HG02571 (cell line): ENCODE measurements around the gene LZTS2.
"Not testable (repeated sequence)": the region's sequence is repeated elsewhere in the genome, so short reads cannot be mapped to it uniquely, and the experiment has no call there.

Source experiments
- ATAC-seq: cut with Tn5 transposase; IDR thresholded peaks from one replicate; pipeline ENCODE4 v1.9.1; 2021; ENCODE audit warnings: mild to moderate bottlenecking, moderate library complexity; ENCODE audit not compliant: unreplicated experiment

LZTS2 gene

DNA sequence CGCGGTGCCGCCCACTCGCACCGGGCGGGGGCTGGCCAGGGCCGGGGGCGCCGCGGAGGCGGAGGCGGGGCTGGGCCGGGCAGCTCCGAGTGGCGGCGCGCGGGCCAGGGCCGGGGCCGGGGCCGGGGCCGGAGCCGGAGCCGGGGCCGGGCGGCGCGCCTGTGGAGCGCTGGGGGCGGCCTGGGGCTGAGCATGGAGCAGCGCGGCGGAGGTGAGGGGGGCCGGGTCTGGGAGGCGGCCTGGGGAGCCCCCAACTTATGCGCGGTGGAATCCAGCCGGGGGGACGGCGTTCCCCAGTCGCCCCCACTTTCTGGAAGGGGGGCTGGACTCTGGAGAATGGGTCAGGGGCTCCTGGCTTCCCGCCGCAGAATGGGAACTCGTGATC is at the start of gene LZTS2:
Gene LZTS2 (plus strand): TSS at position 67 of the 385 bp plus-strand sequence. CDS start 2,731 bp downstream, outside the sequence.
- no peak for ATAC-seq

GRCh38 chr10:100960251-100960650 is 39.4 kb upstream of the LZTS2 start:
- ATAC-seq: no peak

DNA sequence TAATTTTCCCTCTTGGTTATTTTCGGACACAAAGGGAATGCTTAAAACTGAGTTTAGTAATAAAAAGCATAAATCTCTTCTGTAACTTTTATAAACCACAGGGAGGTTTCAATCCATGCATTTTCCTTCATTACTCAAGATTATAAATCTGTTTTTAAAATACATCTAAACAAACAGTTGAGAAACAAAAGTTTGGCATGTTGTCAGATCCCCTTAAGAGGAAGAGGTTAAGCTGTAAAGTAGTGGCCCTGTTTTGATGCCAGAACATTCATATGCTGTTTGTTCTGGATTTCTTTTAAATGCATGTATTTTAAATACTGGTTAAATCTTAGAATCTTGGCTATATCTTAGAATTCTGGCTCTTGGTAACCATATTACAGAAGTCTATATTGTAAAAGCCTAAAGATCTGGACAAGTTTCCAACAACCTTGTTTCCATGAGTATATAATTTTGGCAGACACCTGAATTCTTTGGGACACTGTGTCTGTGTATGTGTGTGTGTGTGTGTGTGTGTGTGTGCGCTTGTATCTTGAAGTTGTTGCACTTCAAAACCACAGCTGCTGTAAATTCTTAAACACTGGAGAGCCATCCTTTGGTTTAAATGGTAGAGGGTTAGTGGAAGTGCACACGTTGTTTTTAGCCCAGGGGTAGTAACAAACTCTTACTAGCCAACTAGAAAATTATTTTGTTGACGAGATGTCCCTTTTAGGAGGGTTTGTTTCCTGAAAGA is 37.1 kb upstream of the LZTS2 start:
- ATAC-seq: no peak

DNA sequence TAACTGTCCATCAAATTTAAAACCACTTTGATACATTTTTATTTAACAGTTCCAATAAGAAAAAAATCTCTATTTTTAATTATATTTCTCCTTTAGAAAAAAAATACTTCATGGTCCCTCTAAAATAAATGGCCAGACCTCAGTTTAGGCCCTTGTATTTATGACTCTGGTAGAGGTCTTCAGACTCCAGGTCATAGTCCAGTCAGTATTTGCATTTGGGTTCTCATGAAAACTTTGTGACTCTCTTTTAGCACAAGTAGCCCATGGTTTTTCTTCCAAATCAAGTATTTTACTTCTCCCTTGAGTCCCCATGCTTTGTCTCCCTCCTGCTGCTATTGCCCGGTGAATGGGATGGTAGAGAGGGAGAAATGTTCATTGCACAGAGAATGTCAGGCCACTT is 35.8 kb upstream of the LZTS2 start:
- ATAC-seq: no peak

DNA sequence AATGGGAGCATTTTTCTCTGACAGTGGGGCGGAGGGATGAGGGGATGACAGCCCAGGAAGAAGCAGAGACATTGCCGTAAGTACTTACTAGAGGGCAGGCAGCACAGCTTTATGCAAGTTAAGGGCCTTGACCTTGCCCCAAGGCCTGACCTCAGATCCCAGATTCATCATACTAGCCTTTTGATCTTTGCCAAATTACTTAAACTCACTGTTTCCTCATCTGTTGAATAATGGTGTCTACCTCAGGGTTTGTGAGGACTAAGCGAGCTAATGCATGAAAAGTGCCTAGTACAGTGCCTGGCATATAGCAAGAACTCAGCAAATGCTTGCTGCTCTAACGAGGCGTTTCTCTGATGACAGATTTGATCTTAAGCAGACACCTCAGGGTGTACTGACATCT is 33.8 kb upstream of the LZTS2 start:
- no peak for ATAC-seq

DNA sequence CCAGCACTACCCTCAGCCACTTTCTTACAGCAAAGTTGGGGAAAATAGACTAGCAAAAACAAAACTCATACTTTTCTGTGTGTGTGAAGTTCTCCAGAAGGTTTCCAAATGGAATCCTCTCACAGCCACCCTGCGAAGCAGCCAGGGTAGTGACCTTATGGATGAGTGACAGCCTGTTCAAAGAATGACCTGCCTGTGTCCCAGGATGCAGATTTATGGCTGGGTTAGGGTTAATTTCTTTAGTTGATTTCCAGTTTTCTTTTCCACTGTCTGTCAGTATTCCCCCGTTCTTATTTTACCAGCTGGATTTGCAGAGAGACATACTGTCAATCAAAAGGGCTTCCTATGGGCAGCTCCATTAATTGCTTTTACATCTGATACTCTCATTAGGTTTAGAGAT is 32.7 kb upstream of the LZTS2 start:
- ATAC-seq: no peak

DNA sequence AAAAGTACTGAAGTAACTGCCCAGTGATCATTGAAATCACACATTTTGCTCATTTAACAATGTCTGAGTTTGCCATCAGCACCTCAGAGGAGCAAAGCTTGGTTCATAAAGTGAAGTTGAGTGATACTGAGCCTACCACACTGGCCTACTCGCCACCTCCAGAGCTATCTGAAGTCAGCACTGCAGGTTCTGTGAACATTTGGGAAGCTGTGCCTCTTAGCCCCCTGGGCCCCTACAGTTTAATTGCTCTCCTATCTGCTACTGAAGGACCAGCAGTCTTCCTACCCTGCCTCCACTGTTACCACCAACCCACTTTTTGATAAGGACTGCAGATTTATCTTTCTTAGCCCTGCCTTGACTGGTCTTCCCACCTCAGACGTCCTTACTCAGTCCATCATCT is 32.3 kb upstream of the LZTS2 start:
- no peak for ATAC-seq

DNA sequence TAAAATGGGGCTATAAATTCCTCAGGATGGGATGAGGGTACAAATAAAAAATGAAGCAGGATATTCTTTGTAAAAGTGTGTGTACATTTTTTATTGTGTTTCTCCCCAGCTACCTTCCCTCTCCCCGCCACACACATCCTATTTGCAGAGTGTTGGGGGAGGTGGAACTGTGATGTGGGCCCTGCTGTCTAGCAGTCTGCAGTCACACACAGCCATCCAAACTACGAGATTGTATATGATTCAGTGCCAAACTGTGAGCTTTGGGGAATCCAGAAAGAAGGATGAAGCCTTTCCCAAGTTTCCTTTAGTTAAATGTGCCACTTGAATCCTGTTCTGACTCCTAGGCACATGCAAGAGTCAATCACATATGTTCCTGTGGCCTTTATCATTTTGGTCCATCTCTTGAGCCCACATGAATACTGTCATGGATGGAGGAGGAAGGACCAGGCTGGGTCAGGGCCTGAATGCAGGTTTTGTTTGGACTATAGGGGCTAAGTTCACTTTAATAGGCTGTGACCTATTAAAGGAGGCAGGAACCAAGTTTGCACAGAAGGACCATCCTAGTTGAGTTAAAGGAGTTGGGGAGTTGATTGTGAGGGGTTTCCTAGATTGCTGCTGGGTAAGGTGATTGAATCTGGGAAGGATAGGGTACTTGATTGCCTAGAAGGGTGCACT is 31.4 kb upstream of the LZTS2 start:
- no peak for ATAC-seq

- ATAC-seq: no peak
These were observed 30.8 kb upstream of the LZTS2 start for GRCh38 chr10:100968863-100969186.

DNA sequence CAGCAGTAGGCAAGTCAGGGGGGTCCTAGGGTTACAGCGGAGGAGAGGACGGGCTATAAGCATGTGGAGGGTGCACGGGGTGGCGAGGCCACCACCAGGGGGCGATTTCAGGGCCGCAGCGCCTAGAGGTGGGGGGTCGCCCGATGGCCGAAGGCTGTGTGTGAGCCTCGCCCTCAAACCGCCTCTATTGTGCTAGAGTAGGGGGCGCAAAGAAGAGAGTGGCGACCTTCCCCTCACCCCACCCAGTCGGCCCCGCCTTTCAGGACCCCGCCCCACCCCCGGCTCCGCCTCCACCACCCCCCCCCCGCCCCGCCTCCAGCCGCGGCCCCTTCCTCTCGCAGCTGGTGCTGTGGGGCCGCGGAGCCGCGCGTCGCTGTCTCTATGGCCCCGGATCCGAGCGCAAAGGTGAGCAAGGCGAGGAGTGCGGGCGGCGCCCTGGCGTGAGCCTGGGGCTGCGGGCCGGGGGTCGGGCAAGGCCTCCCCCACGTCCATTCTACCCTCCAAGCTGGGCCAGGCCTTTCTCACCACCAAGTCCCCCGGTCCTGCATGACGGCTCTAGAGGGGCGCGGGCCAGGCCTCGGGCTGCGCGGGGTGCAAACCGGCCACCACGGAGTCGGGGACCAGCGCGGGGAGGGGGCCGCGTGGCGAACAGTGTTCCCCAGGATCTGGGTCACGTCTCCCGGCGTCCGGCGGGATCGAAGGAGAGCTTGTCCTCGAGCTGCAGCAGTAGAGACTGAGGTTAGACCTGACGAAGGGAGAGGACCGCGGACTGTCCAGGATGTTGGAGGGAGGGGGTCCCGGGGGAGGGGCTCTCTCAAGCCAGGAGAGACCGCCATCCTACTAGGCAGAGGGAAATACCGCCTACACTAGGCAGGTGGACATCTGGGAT is 30.2 kb upstream of the LZTS2 start, which contains the start of gene SEMA4G:
Gene SEMA4G (plus strand): TSS at position 318 of the 889 bp plus-strand sequence. CDS start 3,409 bp downstream, outside the sequence.
- ATAC-seq: no peak

- no peak for ATAC-seq
These were observed 29.3 kb upstream of the LZTS2 start for GRCh38 chr10:100970076-100970913.

DNA sequence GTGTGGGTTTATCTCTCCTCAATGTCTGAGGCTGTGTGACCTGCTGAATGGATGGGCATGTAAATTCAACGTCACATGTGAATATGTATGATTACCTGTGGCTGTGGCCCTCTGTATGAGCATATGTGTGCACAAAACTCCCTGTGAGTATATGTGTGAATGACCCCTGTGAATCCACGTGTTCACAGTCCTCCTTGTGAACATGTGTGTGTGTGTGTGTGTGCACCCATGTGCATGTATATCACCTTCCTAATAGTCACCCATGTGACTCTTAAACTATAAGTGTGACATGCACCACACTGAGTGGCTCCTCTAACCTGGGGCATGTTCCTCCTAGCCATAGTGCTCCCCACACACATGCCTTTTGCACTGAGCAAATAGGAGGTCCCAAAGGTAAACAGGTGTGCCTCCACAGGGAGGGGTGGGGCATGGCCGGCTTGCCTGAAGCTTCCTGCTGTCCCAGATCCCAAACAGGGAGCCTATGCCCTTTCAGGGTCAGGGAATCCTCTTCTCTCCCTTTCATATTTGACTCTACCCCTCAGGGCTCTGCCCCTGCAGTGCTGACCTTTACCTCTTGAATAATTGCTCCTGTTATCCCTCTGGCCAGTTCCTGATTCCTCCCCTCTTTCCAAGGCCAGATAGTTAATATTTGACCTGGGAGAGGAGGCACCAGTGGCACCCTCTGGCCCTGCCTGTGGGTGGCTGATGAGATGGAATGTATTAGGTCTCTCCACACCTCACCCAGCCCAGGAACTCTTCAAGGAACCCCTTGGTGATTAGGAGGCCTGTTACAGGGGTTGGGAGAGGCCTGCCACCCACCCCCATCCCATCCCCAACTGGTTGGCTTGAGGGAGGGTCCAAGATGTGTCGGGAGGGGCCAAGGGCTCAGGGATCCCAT is 28.4 kb upstream of the LZTS2 start:
- ATAC-seq: no peak

GRCh38 chr10:100972115-100972903 is 27.3 kb upstream of the LZTS2 start:
- ATAC-seq: no peak

DNA sequence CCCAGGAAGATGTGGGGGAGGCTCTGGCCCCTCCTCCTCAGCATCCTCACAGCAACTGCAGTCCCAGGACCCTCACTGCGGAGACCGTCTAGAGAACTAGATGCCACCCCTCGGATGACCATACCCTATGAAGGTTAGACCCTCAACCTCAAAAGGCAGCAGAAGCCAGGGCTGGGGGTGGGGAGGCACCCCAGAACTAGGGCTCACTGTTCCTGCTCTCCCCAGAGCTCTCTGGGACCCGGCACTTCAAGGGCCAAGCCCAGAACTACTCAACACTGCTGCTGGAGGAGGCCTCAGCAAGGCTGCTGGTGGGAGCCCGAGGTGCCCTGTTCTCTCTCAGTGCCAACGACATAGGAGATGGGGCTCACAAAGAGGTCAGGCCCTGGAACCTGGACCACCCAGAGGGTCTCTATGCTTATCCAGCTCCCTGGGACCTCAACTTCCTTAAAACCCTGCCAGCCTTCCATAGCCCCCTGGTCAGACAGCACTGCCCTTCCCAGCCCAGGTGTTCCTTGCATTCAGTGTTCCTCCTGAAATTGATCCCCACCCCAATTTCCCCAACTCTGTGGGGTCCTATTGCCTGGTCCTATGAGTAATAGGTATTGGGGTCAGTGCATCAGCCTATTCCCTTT is 26.6 kb upstream of the LZTS2 start:
- ATAC-seq: no peak

GRCh38 chr10:100975397-100975796 is 24.2 kb upstream of the LZTS2 start:
- ATAC-seq: not testable (repeated sequence)

- no peak for ATAC-seq
These were observed 22.7 kb upstream of the LZTS2 start for GRCh38 chr10:100976906-100977305.

DNA sequence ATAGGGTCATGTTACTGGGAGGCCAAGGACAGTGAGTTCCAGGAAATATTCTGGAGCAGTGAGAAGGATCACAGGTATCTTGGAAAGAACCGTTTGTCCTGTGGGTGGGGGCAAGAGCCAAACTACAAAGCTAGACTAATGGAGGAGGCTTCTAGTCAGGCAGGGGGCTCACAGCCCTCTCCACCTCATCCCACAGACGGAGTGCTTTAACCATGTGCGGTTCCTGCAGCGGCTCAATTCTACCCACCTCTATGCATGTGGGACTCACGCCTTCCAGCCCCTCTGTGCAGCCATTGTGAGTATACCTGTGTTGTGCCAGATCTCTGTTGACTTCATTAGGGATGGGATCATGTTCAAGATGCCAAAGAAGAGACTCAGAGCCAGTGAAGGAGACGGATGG is 22.2 kb upstream of the LZTS2 start:
- no peak for ATAC-seq

DNA sequence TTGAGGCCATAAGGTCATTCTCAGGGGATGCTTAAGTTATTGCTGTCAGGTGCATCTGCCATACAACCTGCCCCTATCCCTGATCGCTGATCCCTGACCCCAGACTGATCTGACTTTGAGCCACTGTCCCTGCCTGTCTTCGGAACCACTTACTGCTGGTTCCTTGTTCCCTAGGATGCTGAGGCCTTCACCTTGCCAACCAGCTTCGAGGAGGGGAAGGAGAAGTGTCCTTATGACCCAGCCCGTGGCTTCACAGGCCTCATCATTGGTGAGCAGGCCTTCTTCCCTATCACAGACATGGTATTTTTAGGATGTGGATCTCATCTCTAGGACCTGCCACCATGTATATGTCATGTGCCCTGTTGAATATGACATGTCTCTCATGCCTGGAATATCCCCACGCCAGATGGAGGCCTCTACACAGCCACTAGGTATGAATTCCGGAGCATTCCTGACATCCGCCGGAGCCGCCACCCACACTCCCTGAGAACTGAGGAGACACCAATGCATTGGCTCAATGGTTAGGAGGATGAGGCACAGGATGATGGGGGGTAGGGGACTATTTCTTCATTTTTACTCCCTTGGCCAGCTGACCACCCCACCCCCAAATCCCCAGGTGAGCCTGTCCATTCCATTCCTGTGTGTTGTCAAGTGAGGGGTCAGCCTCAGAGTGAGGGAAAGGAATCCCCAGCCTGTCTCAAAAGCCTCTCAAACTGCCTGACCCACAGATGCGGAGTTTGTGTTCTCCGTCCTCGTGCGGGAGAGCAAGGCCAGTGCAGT is 21.3 kb upstream of the LZTS2 start:
- no peak for ATAC-seq
